ENCODE measurements around the gene PRDX2.

PRDX2 gene

DNA sequence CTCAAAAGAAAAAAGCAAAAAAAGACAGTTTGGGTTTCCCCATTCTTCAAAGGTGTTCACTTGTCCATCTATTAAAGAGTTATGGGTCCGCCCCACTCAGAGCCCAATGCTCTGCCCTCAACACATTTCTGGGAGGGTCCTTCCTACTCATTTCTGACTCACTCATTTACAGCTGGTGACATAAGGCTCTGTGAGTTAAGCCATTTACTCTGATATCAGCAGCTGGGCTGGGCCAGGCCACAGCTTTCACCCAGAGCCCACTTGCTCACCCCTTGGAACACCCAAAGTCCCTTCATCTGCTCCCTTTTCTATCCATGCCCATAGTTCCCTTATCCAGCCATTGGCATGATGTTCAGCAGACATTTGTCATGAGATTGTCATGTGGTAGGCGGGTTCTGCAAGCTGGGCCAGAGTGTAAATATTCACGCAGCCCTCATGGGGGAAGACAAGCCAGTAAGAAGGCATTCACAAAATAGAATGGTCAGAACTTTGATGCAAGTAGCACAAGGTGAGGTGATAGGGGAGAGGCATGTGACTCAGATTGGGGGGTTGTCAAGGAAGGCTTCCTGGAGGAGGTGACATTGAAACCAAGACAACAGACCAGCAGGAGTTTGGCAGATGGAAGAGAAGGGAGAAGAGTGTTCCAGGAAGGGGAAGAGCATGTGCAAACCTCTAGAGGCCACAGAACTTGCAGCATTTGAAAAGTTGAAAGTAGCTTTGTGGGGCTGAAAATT is 42.6 kb upstream of the PRDX2 start:
- peaks cover 11% of the 10 kb centered on the region for H3F3A ChIP-seq (ENCODE audit: control insufficient read depth, insufficient read depth)
- H3K79me2 ChIP-seq (ENCODE audit: control insufficient read depth, low read length), result no peaks in the 10 kb centered on the region
- peaks cover 8% of the 10 kb centered on the region for H3K27me3 ChIP-seq (ENCODE audit: control insufficient read depth, low read length)
- no peak overlapping the region for H3K4me3 ChIP-seq (ENCODE audit: low read length)
- H3K27ac ChIP-seq (ENCODE audit: low read depth, low read length), result no peak overlapping the region
- no peak overlapping the region for H3K4me2 ChIP-seq (ENCODE audit: low read length)
- H3K9me3 ChIP-seq (ENCODE audit: control insufficient read depth, insufficient read depth, low read length), result no peaks in the 10 kb centered on the region
- TF ChIP-seq EZH2phosphoT487 (IDR thresholded peaks at IDR 0.05; ENCODE audit: borderline replicate concordance, low read length), result no peak
- TF ChIP-seq, protein P1, sequence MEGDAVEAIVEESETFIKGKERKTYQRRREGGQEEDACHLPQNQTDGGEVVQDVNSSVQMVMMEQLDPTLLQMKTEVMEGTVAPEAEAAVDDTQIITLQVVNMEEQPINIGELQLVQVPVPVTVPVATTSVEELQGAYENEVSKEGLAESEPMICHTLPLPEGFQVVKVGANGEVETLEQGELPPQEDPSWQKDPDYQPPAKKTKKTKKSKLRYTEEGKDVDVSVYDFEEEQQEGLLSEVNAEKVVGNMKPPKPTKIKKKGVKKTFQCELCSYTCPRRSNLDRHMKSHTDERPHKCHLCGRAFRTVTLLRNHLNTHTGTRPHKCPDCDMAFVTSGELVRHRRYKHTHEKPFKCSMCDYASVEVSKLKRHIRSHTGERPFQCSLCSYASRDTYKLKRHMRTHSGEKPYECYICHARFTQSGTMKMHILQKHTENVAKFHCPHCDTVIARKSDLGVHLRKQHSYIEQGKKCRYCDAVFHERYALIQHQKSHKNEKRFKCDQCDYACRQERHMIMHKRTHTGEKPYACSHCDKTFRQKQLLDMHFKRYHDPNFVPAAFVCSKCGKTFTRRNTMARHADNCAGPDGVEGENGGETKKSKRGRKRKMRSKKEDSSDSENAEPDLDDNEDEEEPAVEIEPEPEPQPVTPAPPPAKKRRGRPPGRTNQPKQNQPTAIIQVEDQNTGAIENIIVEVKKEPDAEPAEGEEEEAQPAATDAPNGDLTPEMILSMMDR (IDR thresholded peaks at IDR 0.05; ENCODE audit: low read depth, low read length, poor library complexity, severe bottlenecking), result no peak
- no peaks in the 10 kb centered on the region for H3K9me2 ChIP-seq (replicated peaks; ENCODE audit: control insufficient read depth, low read length)
- peaks cover 26% of the 10 kb centered on the region for H3K4me1 ChIP-seq (ENCODE audit: control insufficient read depth, low read length)
- H4K20me1 ChIP-seq (ENCODE audit: control insufficient read depth, insufficient read depth, low read depth, low read length), result peaks cover 13% of the 10 kb centered on the region; the same call in 1 of the 2 replicates
- H3K36me3 ChIP-seq (ENCODE audit: control insufficient read depth, low read length), result no peaks in the 10 kb centered on the region

DNA sequence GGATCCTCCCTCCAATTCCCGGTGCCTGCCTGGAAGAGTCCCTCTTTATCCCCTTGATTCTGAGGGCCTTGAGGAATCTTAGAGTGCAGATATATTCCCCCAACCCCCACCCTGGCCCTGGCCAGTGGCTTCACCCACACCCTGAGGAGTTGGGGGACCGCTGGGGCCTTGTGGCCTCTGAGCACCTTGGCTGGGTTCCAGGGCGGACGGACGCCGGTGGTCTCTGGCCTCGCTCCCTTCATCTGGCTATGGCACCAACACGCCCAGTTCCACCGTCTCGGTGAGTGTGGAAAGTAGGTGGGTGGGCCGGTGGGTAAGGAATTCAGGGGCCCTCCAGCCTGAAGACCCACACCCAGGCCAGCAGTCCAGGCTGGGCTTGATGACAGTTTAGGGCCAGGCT is 41.7 kb upstream of the PRDX2 start:
- Histone ChIP-seq H3K27me3 (ENCODE audit: control insufficient read depth, low read length) (peaks cover 10% of the 10 kb centered on the region), H3K4me3 (ENCODE audit: low read length) (no peak overlapping the region), H3K27ac (ENCODE audit: low read depth, low read length) (no peak overlapping the region), H3K9me3 (ENCODE audit: control insufficient read depth, insufficient read depth, low read length) (no peaks in the 10 kb centered on the region), H3K4me2 (ENCODE audit: low read length) (no peak overlapping the region), H3F3A (ENCODE audit: control insufficient read depth, insufficient read depth) (peaks cover 11% of the 10 kb centered on the region), H3K36me3 (ENCODE audit: control insufficient read depth, low read length) (no peaks in the 10 kb centered on the region), H4K20me1 (ENCODE audit: control insufficient read depth, insufficient read depth, low read depth, low read length) (peaks cover 13% of the 10 kb centered on the region; the same call in 1 of the 2 replicates), H3K9me2 (replicated peaks; ENCODE audit: control insufficient read depth, low read length) (no peaks in the 10 kb centered on the region), H3K4me1 (ENCODE audit: control insufficient read depth, low read length) (peaks cover 31% of the 10 kb centered on the region), H3K79me2 (ENCODE audit: control insufficient read depth, low read length) (no peaks in the 10 kb centered on the region)
- TF ChIP-seq, protein P1 (IDR thresholded peaks at IDR 0.05; ENCODE audit: low read depth, low read length, poor library complexity, severe bottlenecking), result no peak
- TF ChIP-seq EZH2phosphoT487 (IDR thresholded peaks at IDR 0.05; ENCODE audit: borderline replicate concordance, low read length), result no peak

DNA sequence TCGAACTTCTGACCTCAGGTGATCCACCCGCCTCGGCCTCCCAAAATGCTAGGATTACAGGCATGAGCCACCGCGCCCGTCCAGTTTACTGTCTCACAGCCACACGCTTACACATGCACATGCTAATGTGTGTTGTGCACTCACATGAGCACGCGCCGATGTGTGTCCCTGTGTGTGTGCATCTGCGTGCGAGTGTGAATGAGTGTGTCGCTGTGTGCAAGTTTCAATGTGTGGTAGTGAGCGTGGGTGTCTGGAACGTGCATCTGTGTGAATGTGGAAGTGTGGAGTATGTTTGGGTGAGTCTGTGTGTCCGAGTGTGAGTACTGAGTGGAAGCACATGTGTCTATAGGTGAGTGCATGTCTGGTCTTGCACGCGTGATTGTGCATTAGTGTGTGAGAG is 40.9 kb upstream of the PRDX2 start:
- Histone ChIP-seq H3K36me3 (ENCODE audit: control insufficient read depth, low read length) (no peaks in the 10 kb centered on the region), H3K9me2 (replicated peaks; ENCODE audit: control insufficient read depth, low read length) (no peaks in the 10 kb centered on the region), H3K4me1 (ENCODE audit: control insufficient read depth, low read length) (peaks cover 34% of the 10 kb centered on the region), H3K27ac (ENCODE audit: low read depth, low read length) (no peak overlapping the region), H4K20me1 (ENCODE audit: control insufficient read depth, insufficient read depth, low read depth, low read length) (peaks cover 13% of the 10 kb centered on the region; the same call in 1 of the 2 replicates), H3K4me2 (ENCODE audit: low read length) (no peak overlapping the region), H3K4me3 (ENCODE audit: low read length) (no peak overlapping the region), H3K9me3 (ENCODE audit: control insufficient read depth, insufficient read depth, low read length) (no peaks in the 10 kb centered on the region), H3K79me2 (ENCODE audit: control insufficient read depth, low read length) (no peaks in the 10 kb centered on the region), H3F3A (ENCODE audit: control insufficient read depth, insufficient read depth) (peaks cover 12% of the 10 kb centered on the region), H3K27me3 (ENCODE audit: control insufficient read depth, low read length) (peaks cover 10% of the 10 kb centered on the region)
- TF ChIP-seq, protein P1 (IDR thresholded peaks at IDR 0.05; ENCODE audit: low read depth, low read length, poor library complexity, severe bottlenecking), result no peak
- TF ChIP-seq EZH2phosphoT487 (IDR thresholded peaks at IDR 0.05; ENCODE audit: borderline replicate concordance, low read length), result no peak

All from DOHH2 (cell line).